HG03095 (cell line): ENCODE results near the gene STIL.

Experiments used
- ATAC-seq: cut with Tn5 transposase; IDR thresholded peaks from one replicate; pipeline ENCODE4 v1.9.1; 2021; ENCODE audit warnings: moderate library complexity; ENCODE audit not compliant: unreplicated experiment

The STIL gene

GRCh38 chr1:47238935-47239592, 74.9 kb downstream of the STIL start:
- no peak for ATAC-seq

GRCh38 chr1:47235806-47236205, 78.1 kb downstream of the STIL start:
- ATAC-seq, result no peak

GRCh38 chr1:47235241-47235681, 78.7 kb downstream of the STIL start:
- no peak for ATAC-seq

DNA sequence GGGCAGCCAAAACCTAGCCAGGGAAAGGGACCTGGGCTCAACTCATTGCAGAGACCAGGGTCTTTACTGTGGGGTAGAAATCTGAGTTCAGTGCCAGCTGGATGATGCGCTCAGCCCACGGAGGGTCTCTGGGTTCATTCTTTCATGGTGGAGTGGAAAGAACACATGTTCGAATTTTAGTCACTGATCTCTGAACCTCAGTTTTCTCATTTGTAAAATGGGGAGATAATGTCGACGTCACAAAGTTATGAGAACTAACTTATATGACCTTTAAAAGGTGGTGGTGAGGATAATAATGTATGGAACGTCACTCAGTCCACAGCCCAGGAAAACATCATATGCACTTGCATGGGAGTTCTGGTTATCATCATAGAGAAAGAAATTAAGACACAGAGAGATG, 80.8 kb downstream of the STIL start:
- no peak for ATAC-seq

- ATAC-seq, result no peak
Observed at GRCh38 chr1:47232187-47232874, 81.6 kb downstream of the STIL start, which contains the start of gene TAL1. Gene TAL1 (minus strand): TSS chr1:47232225. CDS start chr1:47225888, 6,337 bp downstream.

GRCh38 chr1:47231301-47232186, 82.4 kb downstream of the STIL start:
- ATAC-seq, result no peak

GRCh38 chr1:47230692-47231300, 83.2 kb downstream of the STIL start:
- no peak for ATAC-seq

DNA sequence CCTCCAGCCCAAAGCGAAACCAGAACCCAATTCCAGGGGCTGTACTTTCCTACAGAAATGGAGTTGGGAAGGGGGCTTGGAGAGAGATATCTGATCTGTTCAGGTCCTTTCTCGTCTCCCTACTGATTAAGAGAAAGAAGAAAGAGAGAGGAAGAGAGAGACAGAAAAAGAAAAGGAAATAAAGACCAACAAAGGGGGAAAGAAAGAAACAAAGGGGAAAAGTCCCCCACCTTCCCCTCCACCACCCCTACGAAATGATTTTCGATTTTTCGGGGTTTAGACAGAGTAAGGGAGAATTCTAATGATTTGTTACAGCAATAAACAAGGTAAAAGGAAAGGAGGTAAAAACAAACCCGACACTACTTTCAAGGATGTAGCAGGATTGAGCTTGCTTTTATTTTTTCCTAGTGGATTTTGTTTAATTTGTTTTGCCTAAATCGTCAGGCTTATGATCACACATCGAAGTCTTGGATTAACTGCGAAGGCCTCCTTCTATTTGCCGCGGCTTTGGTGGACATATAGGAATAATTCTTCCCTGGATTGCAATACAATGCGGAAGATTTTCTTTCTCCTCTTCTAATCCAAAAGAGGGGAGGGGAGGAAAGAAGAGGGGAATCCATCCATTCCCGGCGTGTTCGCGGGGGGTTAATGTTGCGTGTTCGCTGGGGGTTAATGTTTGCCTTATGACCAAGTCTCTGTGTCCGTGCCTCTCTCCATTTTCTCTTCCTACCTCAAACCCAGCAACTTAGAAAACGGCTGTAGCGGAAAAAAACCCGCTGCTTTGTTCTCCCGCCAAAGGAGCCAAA, 83.9 kb downstream of the STIL start:
- no peak for ATAC-seq

DNA sequence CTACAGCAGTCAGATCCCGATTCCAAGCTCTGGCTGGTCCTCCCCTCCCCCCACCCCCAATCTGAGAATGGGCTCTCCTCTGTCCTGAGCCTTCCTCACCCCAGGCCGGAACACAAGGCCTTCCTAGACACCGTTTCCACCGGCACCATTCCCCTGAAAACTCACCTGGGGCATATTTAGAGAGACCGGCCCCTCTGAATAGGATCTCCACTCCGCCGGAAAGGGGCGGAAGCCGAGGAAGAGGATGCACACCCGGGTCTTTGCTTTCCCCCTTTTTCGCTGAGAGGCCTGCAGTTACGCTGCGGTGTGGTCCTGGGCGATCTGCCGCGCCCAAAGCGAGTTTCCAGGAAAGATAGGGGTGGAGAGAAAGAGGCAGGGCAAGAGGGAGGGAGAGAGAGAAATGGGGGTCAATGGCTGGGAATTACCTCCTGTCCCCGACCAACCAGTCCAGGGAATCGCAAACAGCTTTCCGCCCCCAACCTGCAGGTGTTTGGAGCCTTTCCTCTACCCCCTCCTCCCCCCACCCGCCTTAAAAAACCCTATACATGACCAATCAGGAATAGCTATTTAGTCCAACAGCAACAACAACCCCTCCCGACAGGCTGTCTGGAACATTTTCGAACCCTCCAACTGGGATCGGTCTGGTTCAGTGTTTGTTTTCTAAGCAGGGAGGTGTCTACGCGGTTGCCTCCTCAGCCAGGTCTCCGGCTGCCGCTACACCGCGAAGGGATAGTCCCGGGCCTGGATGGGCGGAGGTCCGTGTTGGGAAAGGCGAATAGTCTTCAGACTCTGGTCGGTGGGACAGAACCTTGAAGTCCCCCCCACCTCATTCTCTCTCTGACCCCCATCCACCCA, 84.7 kb downstream of the STIL start:
- ATAC-seq, result no peak

DNA sequence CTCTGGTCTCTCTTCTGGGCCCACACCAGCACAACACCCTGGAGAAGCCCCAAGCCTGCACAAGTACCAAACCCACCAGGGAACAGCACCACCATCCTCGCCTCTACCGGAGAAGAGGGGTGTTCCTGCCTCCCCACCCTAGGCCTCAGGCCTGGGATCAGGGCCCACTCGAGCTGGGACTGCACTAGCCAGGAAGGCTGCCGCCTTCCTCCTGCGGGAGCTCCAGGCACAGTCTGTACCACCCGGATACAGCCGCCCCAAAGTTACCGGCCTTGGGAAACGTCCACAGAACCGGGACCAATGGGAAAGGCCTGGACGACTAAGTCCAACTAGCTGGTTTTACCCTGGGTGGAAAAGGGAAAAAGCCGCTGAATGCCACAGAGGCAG, 85.3 kb downstream of the STIL start:
- no peak for ATAC-seq

DNA sequence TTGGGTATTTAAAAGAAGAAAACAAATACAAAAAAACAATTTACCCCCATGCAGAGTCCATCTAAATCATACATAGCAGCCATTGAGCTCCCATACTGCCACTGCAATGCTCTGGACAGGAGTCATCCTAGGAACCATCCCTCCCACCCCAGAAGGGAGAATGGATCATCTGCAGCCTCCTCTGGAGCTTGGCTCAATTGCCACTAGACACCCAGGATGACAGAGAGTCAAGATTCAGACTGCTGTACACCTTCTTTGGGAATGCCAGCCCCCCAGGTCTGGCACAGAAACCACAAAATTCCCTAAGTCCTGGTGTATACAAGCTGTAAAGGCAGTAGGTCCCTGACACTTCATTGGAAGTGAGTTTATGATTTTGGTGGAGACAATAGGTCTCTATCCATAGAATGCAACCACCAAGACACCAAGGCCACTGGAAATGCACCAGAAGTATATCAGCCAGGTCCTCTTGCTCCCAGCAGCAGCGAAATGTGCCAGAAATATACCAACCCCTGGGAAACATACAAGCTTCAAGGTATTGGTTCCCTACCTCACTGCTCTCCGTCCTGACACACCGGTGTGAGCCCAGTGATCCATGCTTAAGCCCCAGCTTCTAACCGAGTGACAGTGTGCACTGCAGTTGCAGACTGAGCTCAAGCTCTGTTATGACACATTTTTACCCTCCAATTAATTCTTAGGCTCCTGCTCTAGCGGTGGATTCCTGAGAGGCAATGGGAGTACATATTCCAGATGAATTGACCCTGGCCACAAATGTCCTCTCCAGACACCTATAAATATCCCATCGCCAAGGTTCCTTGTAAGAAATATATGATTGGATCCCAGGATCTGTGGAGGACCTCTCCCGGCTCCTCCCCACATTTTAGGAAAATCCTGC, 86.4 kb downstream of the STIL start:
- no peak for ATAC-seq

DNA sequence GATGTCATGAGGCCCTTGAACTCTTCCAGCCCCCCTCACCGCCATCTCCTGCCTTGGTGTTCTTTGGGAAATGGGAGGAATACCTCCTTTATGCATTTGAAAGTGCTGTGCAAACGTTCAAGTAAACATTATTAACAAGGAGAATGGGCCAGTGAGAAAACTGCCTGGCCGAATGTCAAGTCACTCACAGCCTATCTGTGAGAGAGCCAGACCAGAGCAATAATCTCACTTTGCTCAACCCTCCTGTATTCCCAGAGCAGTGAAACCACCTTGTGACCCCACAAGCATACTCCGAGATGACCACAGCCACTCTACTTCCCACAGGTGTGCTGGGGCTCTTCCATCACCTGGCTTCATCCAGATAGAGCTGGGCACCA, 87.1 kb downstream of the STIL start:
- no peak for ATAC-seq

DNA sequence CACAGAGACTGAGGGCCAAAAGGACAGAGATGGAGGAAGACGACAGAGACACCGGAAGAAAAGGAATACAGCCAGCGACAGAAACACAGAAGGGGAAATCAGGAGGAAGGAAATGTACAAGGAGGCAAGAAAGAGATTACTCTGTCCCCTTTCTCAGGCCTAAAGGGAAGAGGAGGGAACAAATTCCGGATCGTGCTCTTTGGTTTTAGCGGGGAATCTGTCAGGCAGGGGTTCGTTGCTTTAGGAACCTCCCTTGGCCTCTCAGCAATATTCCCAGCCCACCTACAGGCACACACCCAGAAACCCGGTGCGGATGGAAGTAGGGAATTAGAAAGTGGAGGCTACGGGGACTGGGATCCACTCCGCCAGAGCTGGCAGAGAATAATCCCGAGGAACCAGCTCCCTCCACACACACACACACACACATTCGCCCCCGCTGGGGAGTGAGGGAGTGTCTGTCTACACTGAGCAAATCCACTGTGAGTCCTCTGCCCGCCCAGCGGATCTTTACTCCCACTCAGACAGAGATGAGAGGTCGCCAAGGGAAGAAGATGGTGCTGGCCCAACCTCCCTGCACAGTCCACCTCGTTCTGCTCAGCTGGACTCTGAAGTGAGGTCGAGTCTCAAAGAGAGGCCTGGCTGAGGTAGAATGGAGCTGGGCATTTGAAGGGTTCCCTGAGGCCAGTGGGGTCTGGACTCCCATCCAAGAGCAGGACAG, 87.7 kb downstream of the STIL start:
- no peak for ATAC-seq

- ATAC-seq, result no peak
Observed at GRCh38 chr1:47225430-47226100, 88.4 kb downstream of the STIL start.

GRCh38 chr1:47224676-47225399, 89.1 kb downstream of the STIL start:
- no peak for ATAC-seq

GRCh38 chr1:47223921-47224675, 89.8 kb downstream of the STIL start:
- ATAC-seq, result no peak
